ENCODE results near the gene CELF1.

Gene CELF1

DNA sequence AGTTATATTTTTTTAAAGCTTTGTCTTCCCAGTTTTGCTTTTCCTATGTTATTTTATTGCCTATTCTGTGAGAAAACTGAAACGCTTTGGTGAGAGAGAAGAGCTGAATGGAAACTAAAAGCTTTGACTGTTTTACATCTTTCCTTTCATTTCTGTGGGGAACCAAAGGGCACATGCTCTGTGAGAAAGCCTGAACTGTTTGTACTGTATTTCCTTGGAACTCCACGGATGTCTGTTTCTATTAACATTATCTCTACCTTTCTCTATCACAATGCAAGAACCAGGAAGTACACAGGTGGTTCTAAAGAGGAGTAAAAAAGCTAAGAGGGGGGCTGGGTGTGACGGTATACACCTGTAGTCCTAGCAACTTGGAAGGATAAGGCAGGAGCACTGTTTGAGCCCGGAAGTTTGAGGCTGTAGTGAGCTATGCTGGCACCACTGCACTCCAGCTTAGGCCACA is 43.8 kb downstream of the CELF1 start:
- no peak for DNase-seq (ENCODE audit: low read depth in 3 of 3)

DNA sequence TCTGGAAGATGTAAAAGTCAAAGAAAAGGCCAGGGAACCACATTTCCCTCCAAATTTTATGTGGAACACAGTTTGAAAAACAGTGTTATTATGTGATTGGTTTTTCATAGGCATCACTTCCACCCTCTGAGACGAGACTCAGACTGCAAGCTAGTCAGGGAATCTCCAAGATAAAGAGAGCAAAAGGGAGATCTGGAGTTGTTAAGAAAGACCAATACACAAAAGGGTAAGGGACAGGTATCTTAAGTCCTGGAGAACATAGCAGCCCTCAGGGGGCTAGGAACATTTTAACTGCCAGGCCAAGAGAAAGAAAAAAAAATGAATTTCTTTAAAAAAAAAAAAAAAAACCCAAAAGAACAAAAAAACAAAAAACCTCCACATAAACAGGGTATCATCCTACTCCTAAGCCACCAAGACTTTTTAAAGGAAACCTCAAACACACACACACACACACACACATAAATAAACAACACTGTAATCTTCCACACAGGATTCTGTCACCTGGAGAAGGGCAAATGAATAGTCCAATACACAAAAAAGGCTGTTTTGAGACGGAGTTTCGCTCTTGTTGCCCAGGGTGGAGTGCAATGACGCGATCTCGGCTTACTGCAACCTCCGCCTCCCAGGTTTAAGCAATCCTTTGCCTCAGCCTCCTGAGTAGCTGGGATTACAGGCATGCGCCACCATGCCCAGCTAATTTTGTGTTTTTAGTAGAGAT is 44.5 kb downstream of the CELF1 start:
- no peak for DNase-seq (ENCODE audit: low read depth in 3 of 3)

DNA sequence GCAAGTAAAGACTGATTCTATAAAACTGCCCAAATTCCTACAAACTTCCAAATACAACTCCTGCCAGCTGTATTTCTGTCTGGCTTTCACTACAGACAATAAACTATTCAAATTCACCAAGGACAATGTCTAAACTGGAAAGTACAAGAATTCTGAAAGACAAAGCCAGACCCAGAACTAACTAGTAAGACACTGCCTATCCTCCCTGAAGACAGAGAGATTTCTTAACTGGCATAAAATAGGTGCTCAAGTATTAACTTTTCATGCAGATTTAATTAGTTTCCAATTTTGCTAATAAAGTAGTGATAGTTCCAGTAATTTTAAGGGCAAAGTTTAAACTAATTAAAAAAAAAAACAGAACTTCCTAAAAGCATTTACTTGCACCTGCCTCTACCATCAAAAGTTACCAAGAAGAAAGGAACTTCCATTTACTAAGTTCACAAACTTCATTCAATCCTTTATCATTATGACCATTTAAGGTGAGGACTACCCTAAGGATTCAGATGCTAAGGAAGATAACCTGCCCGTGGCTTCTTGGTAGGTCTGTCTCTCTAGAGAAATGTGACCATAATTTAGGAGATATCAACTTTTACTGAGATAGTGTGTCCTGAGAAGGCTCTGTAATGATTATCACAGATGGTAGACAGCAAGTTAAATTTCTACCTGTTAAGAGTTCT is 45.2 kb downstream of the CELF1 start:
- DNase-seq (ENCODE audit: low read depth in 3 of 3): no peak

DNA sequence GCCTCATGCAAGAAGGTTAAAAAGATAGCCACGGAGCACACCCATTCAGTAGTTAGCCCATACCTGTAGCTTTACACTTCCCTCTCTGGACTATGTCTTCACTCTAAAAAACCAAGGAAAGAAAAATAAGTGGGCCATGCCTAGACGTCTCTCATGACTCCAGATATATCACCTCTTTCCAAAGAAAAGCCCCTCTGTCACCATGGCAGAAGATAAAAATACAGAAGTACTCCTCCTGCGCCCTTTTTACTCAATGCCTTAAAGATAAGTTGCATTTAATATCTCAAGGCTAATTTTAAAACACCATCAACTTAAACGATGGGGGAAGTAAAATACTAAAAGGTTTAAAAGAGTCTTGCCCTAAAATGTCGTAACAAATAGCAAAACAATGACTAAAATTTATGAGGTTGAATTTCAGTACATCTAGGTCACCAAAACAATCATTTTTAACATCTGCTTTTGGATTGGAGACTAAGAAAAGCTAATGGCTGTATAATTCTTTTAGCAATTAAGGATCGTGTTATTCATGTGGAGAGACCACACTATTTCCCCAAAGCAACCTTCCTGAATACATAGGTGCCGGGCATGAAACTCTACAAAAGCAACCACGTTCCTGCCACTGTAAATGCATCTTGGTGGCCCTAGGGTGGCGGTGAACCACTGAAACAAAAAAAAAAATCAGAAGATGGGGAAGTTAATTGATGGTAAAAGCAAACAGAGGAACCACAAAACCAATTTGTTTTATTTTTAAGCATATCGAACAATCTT is 46.0 kb downstream of the CELF1 start:
- DNase-seq (ENCODE audit: low read depth in 3 of 3): no peak

DNA sequence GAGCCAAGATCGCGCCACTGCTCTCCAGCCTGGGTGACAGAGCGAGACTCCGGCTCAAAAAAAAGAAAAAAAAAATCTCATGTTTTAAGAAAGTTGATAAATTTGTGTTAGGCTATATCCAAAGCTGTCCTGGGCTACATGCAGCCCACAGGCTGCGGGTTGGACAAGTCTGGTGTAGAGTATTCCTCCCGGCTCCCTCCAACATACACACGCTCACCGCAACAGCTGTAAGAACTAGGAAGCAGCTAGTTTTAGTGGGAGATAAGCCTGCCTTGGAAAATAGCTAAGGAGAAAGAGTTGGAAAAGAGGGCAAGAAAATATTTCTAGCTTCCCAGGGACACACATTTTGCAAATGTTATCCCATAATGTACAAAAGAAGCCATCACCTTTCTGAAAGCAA is 46.6 kb downstream of the CELF1 start:
- no peak for DNase-seq (ENCODE audit: low read depth in 3 of 3)

DNA sequence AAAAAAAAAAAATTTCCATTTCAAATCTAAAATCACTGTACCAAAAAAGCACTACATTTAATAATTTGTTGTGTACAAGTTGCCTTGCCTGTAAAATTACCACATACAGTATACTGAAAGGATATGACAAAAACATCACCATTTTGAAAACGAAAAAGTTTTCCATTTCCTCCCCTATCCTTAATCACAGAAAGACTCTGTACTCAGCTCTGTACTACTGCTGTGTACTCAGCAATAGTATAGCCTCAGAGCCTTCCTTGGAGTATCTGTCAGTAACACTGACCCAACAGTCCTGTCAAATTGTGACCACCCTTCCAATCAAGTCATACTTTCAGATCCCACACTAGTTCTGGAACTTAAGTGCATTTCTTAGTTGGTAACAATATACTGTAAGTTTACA is 48.0 kb downstream of the CELF1 start:
- DNase-seq (ENCODE audit: low read depth in 3 of 3): no peak

DNA sequence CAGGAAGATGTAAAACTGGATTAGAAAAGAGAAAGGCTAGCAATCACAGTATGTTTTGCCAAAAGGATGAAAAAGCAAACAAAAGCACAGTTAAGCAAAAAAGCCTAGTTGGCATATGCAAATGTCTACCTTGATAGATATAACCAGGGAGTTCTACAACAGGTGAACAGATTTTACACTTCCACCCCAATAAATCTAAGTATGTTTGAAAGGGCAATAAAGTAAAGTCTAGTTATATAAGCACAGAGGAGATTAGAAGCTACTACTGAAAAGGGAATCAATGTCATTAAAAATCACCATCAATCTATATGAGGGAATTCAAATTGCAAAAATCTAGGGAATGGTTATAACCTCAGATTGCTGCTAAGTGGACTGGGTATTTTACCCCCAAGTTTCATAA is 49.7 kb downstream of the CELF1 start:
- DNase-seq (ENCODE audit: low read depth in 3 of 3): no peak

DNA sequence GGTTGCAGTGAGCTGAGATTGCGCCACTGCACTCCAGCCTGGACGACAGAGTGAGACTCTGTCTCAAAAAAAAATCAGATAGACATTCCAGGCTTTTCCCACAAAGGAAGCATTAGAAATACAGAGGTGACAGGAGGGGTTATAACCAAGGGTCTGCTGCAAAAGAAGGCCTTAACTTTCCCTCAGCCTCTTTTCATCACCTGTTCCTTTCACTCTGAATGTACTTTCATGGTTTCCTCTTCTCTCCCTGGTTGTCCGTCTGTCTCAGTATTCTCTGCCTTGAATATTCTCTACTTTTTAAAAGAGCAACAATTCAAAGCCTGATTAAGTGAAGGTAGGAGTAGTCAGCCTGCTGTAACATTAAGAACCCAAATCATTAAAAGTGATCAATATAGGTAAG is 50.2 kb downstream of the CELF1 start:
- no peak for DNase-seq (ENCODE audit: low read depth in 3 of 3)

DNA sequence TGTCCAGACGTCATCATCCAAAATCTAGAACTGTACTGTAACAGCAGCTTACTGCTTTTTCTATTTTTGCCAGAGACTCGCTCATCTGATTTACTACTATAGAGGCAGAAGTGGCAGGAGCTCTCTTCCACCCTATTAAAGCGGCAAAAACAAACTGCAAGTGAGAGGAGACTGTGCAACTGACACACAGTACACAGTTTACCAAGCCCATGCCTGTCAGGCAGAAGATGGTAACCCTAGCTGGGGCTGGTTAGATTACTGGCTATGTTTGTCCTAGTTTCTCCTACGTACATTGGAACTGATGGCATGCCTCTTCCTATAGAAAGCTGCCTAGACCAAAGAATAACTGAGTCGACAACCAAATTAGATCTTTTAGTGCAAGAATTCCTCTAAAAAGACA is 51.8 kb downstream of the CELF1 start:
- DNase-seq (ENCODE audit: low read depth in 3 of 3): no peak

DNA sequence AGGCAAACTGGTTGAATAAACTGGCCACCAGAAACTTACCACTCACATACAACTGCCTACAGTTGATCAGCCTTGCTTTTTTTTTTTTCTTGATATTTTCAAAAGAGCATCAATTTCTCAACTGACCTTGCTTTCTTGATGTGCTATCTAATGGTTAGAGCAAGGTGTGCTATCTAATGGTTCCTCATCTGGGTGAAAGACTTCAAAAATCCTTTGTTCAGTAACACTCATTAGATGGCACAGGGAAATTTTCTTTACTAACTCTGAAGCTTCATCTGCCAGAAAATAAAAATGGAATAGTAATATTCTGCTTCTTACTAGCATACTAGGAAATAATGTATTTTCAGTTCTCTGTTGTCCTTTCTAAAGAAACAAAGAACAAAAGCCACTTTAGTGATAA is 52.8 kb downstream of the CELF1 start:
- DNase-seq (ENCODE audit: low read depth in 3 of 3): no peak

DNA sequence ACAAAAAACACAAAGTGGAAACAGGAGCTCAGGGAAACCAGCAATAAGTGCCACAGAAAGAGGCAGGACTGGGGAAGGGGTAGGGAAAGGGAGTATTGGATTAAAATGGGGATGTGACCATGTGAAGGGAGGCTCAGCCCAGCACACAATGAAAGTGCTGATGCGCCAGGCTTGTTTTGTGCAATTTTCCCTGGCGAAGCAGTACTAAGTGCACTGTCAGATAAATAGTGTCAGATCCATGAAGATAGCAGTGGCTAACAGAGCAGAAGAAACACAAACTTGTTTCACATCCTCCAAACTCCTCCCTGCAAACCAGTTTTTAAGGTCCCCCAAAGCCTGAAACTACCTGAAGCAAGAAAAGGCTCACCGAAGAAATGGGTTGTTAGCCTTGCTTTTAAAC is 53.3 kb downstream of the CELF1 start:
- no peak for DNase-seq (ENCODE audit: low read depth in 3 of 3)

DNA sequence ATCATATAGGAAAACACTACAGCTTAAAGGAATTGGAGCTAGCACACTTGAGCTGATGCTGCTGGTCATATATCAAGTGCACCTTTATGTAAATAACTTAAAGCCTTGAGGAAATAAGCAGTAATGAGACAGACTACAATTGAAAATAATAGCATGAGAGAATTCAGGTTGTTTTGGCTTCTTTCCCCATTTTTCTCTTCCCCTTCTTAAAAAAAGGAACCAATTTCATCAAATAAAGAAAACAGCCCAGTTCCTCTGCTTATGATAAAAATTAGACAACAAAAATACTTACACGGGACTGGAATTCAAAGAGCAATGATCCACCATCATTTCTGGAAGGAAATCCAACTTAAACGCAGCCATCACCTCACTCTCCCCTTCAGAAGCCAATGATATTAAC is 53.8 kb downstream of the CELF1 start:
- no peak for DNase-seq (ENCODE audit: low read depth in 3 of 3)

DNA sequence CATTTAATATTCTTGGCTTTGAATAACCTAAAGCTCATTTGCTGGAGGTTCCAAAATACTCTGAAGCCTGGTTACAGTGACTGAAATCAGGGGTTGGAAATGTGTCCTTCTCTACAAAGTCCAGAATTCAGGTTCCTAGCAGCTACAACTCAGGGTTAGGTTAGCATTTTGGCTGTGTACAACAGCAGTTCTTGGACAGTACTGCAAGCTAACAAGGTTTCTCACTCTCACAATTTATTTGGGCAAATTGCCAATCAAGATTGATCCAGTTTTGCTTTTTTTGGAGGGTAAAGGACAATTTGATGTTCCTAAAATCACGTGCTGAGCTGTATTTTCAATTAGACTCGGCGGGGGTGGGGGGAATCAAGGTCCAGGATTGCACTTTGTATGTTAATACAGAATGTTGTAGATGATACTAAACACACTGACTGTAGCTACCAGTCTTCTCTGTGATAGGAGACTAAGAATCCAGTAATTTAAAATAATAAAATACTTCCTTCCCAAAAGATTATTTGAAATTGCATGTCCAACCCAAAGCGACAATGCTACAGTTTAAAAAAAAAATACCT is 54.3 kb downstream of the CELF1 start:
- DNase-seq (ENCODE audit: low read depth in 3 of 3): no peak

DNA sequence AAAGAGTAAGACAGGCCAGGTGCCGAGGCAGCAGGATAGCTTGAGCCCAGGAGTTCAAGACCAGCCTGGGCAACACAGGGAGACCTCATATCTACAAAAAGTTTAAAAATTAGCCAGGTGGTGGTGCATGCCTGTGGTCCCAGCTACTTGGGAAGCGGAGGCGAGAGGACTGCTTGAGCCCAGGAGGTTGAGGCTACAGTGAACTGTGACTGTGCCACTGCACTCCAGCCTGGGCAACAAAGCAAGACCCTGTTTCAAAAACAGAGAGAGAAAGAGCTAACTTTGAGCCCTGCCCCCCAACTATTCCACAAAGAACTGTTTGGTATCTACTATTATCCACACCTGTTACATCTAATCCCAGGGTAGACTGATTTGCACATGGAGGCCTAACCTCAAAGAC is 54.8 kb downstream of the CELF1 start:
- no peak for DNase-seq (ENCODE audit: low read depth in 3 of 3)

DNA sequence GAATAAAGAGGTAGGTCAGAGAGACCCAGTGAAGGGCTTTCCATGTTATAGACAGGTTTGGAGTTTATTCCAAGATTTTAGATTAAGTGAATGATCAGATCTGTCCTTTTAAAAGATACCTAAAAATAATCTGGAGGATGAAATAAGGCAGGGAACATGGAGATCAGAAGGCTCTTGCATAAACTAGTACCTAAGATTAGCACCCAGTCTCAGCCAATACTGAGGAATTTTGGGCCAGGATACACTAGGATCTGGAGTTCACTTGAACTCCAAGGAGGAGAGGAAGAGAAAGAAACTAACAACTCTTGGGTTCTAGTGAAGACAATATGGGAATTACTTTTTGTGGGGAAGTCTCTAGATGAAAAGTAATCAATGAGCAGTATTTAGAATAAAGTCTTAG is 56.1 kb downstream of the CELF1 start:
- DNase-seq (ENCODE audit: low read depth in 3 of 3): no peak

DNA sequence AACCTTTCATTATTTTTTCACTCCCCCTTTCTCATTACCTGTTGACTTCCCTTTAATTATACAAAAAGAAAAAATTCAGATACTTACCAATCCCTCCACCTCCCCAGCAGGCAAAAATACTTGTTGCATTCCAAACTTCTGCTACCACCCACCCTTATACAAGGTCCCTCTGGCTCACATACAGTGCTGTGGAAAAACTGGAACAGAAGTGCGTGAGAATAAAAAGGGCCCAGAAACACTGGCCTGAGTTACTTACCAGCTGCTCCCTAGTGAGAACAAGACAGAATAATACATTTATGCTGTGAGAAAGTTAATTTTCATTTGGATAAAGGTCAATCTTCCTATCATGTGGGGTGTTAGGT is 57.1 kb downstream of the CELF1 start:
- no peak for DNase-seq (ENCODE audit: low read depth in 3 of 3)

DNA sequence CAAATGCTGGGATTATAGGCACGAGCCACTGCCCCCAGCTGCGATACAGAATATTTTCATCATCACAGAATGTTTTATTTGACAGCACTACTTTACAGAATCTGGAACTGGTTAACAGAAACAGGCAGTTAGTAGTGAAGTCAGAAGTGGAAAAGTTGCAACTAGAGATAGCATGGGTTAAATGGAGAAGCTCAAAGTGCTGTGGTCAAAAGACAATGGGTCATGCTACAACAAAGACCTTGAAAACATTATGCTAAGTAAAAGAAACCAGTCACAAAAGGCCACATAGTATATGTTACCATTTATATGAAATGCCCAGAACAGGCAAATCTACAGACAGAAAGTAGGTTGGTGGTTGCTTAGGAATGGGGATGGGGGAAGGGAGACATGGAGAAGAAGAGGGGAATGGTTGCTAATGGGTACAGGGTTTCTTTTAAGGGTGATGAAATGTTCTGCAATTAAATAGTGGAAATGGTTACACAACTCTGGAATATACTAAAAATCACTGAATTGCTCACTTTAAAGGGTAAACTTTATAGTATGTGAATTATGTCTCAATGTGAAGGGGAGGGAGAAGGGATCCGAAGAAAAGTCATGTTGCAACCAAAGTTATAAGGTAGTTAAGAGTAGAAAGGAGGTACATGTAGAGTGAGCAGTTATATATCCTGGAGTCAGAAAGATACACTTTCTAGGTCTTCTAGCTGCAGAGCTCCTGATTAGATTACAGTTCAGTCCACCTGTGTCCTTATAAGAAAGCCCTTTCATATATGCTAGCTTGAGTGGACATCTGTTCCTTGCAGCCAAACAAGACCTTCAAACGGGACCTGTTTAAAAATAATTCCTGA is 57.7 kb downstream of the CELF1 start:
- no peak for DNase-seq (ENCODE audit: low read depth in 3 of 3)

DNA sequence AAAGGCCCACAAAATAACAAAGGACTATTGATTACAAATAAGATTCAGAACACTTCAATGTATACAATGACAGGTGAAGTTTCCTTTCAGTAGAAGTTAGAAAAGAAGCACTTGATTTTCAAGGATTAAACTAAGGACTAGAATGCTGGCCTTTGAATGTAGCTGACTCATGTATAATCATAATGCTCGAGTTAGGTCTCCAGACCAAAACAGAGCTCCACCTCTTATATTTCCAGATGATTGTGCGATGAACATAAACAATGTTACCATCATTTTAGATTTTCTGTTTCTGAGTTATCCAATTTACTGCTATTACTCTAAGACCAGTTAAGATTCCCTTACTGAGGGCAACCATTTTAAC is 63.6 kb downstream of the CELF1 start:
- DNase-seq (ENCODE audit: low read depth in 3 of 3): no peak

DNA sequence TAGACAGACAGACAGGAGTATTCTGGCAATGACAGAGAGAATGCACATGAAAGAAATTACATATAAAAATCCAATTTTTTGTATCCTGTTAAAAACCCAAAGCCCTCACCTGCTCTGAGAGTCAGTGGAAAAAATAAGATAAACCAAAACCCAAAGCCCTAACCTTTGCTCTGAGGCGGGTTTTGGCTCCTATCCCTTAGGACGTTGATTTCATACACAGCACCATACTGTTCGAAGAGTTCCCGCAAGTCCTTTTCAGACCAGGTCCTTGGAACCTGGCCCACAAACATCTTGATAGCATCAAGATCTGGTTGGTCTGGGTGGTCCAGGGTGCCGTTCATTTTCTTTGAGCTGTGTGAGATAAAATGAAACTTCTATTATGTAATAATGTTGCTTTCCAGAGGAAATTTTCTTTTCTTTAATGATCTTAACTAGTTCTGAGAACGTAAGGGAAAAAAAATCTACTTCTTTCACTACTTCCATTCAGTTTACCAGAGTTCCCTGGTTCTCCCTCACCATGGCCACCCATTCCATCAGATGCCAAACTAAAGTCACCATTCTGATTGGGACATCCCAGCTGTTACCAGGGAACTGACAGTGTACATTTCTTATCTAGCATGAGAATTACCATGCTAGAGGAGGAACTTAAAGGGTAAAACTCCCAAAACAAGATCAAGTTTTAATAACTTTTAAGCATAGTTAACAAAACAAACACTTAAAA is 64.1 kb downstream of the CELF1 start:
- DNase-seq (ENCODE audit: low read depth in 3 of 3): no peak

DNA sequence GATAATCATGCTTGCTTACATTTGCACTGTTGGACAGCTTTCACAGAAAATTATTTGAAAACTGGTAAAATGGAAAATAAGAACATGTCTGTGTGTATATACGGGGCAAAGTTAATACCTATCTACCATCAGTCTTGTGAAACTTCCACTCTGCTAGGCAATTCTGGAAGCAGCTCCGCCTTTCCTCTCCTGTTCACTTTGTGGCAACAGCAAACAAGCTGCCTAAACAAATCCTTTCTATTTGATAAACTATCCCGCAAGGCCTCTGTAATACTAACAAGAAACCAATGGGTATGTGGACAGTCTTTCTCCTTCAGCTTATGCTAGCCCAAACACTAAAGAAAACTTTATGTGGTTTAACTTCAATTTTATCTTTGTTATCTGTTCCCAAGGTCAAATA is 64.8 kb downstream of the CELF1 start:
- no peak for DNase-seq (ENCODE audit: low read depth in 3 of 3)

DNA sequence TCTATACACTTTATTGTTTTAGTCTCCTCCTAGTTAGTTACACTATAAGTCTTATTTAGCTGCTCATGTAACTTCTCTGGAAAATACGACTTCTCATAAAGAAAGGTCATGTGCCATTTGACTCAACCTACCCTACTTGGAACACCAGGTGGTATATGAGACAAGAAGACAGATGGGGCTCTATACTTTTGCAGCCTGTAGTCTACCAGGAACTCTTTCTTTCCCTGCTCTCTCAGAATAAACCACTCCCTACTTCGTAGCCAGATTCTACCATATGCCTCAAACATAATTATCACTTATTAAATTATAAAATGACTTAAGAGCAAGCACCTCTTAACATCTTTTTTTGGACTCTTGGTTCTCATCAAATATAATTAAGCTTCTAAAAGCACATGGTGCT is 65.5 kb downstream of the CELF1 start:
- DNase-seq (ENCODE audit: low read depth in 3 of 3): no peak

All from stimulated activated CD4-positive, alpha-beta T cell treated with anti-CD3 and anti-CD28 coated beads, TNF-alpha, amount 100 ng/mL, for 4 hours (primary cell).